GM12878 (cell line): ENCODE results near the gene MOCS1. TPM values are rescaled to one million over a fixed set of nuclear protein-coding genes. Genes with fewer than 3 reads are reported as not detected.

Experiments
- ATAC-seq: fragments of 200-7000 bp; cut with Tn5 transposase; 3 replicates; pipeline ENCODE4 v1.9.1; 2020; ENCODE audit warnings: mild to moderate bottlenecking, moderate library complexity
- BruUV-seq: library from RNA; stranded (reverse); fragments of 400-500 nt; replicated peaks from 2 replicates; lab custom pipeline; 2021; lab: Mats Ljungman, UMichigan
- CTCF ChIA-PET: fragments of 300-600 bp; sonication (Branson Sonifier 250); formaldehyde crosslinking; extraction: SDS; loops from one replicate; lab custom pipeline; 2021; ENCODE audit warnings: inconsistent platforms; lab: Yijun Ruan, JAX
- POLR2A ChIA-PET: fragments of 350-600 bp; formaldehyde crosslinking; extraction: SDS; loops from one replicate; lab custom pipeline; 2021; ENCODE audit warnings: inconsistent platforms; lab: Charles Lee
- RAD21 ChIA-PET: fragments of 300-600 bp; sonication (Branson Sonifier 250); formaldehyde crosslinking; loops from one replicate; lab custom pipeline; 2023; ENCODE audit warnings: antibody characterized with exemption; ENCODE audit not compliant: unreplicated experiment; lab: Charles Lee
- SMC1A ChIA-PET: fragments of 300-600 bp; sonication (Branson Sonifier 250); formaldehyde crosslinking; loops from one replicate; lab custom pipeline; 2023; ENCODE audit not compliant: unreplicated experiment, uncharacterized antibody; lab: Charles Lee
- DNase-seq: peaks from one replicate; pipeline ENCODE4 v3.0.0-alpha.2; 2011; ENCODE audit warnings: low read depth, low spot score
- FAIRE-seq: peaks from 3 replicates; lab custom pipeline; 2011; peaks lifted over from hg19 to GRCh38; lab: Jason Lieb, UNC
- H2AFZ ChIP-seq: 2 replicates; pipeline ENCODE4 v1.6.0; 2011; ENCODE audit warnings: low read depth, low read length, control low read depth; ENCODE audit not compliant: control insufficient read depth
- H3K27ac ChIP-seq: 2 replicates; pipeline ENCODE4 v1.5.1; 2011; ENCODE audit warnings: control low read depth; ENCODE audit not compliant: control insufficient read depth, insufficient read depth
- H3K27me3 ChIP-seq, 2 experiments: replicated peaks in 1 of 2; 2 replicates each; pipeline versions ENCODE4 v1.6.0 to v1.6.1; 2011; ENCODE audit warnings: low read length in 1 of 2; ENCODE audit not compliant: control insufficient read depth in 2 of 2, insufficient read depth in 2 of 2
- H3K36me3 ChIP-seq, 2 experiments: 2 replicates each; pipeline ENCODE4 v1.5.1; 2011; ENCODE audit warnings: low read length in 1 of 2; ENCODE audit not compliant: control insufficient read depth in 2 of 2, insufficient read depth in 2 of 2
- H3K4me1 ChIP-seq: 2 replicates; pipeline ENCODE4 v1.6.1; 2011; ENCODE audit warnings: mild to moderate bottlenecking, low read length, moderate library complexity, mixed read lengths; ENCODE audit not compliant: control insufficient read depth, insufficient read depth
- H3K4me2 ChIP-seq: 2 replicates; pipeline ENCODE4 v1.6.0; 2011; ENCODE audit warnings: control low read depth; ENCODE audit not compliant: control insufficient read depth, insufficient read depth
- H3K4me3 ChIP-seq: fragments of 200-600 bp; sonication (generic); 2 replicates; pipeline ENCODE4 v1.5.1; 2016
- H3K79me2 ChIP-seq: 2 replicates; pipeline ENCODE4 v1.6.0; 2011; ENCODE audit warnings: low read length; ENCODE audit not compliant: control insufficient read depth, insufficient read depth
- H3K9ac ChIP-seq: 2 replicates; pipeline ENCODE4 v1.8.0; 2011; ENCODE audit warnings: low read length, control low read depth, mixed read lengths; ENCODE audit not compliant: control insufficient read depth, insufficient read depth
- H3K9me3 ChIP-seq: replicated peaks from 3 replicates; pipeline ENCODE4 v1.5.1; 2011; ENCODE audit warnings: mild to moderate bottlenecking, low read length; ENCODE audit not compliant: control insufficient read depth, insufficient read depth
- H4K20me1 ChIP-seq: 2 replicates; pipeline ENCODE4 v1.6.0; 2011; ENCODE audit not compliant: control insufficient read depth, insufficient read depth
- BACH1 ChIP-seq: fragments of 450-650 bp; IDR thresholded peaks from 2 replicates; pipeline ENCODE4 v1.6.1; 2017; ENCODE audit warnings: mild to moderate bottlenecking, borderline replicate concordance
- EZH2 ChIP-seq: IDR thresholded peaks from 2 replicates; pipeline ENCODE4 v1.6.1; 2012; ENCODE audit warnings: low read depth, mild to moderate bottlenecking, control low read depth, inconsistent platforms, low read length, borderline replicate concordance; ENCODE audit not compliant: control insufficient read depth
- POLR2A ChIP-seq: IDR thresholded peaks from 2 replicates; pipeline ENCODE4 v1.6.1; 2011; ENCODE audit warnings: low read depth, mild to moderate bottlenecking, low read length
- POLR2AphosphoS5 ChIP-seq: IDR thresholded peaks from 2 replicates; pipeline ENCODE4 v1.6.1; 2011; ENCODE audit warnings: mild to moderate bottlenecking, low read length, inconsistent platforms
- SRF ChIP-seq, 2 experiments: IDR thresholded peaks; 2 replicates each; pipeline ENCODE4 v1.6.1; 2011; ENCODE audit warnings: low read depth in 2 of 2, low read length in 2 of 2, mild to moderate bottlenecking in 1 of 2, moderate library complexity in 1 of 2
- in situ Hi-C: fragments of 300-500 bp; cut with MboI; formaldehyde crosslinking; loops from 9 replicates; pipeline ENCODE4 v1.14.3; 2018; ENCODE audit warnings: mixed read lengths
- intact Hi-C: fragments of 100-400 bp; cut with micrococcal nuclease; formaldehyde crosslinking; loops from one replicate; pipeline ENCODE4 v1.14.2; 2022; ENCODE audit not compliant: unreplicated experiment
- polyA plus RNA-seq, 11 experiments: library from polyadenylated mRNA; depleted of rRNA in 4 of 11; unstranded in 6 of 11; stranded (reverse) in 5 of 11; fragments of >200 nt; fragmentation: Nextera tagmentation in 4 of 11; fragmentation: Illumina TruSeq in 1 of 11; extraction: Ambion mirVana in 4 of 11; extraction: Trizol in 1 of 11; gene quantifications; 1 replicate in 1 of 11; 2 replicates in 10 of 11; pipeline versions ENCODE4 v1.2.1 to v1.2.3, GENCODE V29; 2011 to 2016; ENCODE audit warnings: inconsistent platforms in 2 of 11, missing spikeins in 2 of 11, low read depth in 1 of 11
- total RNA-seq, 4 experiments: library from RNA; depleted of rRNA in 3 of 4; stranded (reverse); fragments of >200 nt in 3 of 4; fragmentation: Illumina TruSeq in 1 of 4; extraction: Trizol in 1 of 4; gene quantifications; 2 replicates each; pipeline versions ENCODE4 v1.2.1 to v1.2.3, GENCODE V29; 2013 to 2021
- TF ChIP-seq, protein P1 (sequence below), 3 experiments: IDR thresholded peaks in 2 of 3; conservative IDR thresholded peaks in 1 of 3; 2 replicates each; pipeline ENCODE4 v1.5.1; 2011; ENCODE audit warnings: low read depth in 3 of 3, low read length in 3 of 3, mild to moderate bottlenecking in 3 of 3, control low read depth in 2 of 3, moderate library complexity in 2 of 3, inconsistent platforms in 1 of 3, mixed read lengths in 1 of 3; ENCODE audit not compliant: control insufficient read depth in 2 of 3, insufficient read depth in 1 of 3; ENCODE audit errors: extremely low read depth in 1 of 3
- TF ChIP-seq, protein P2 (sequence below): fragments of 450-650 bp; IDR thresholded peaks from 2 replicates; pipeline ENCODE4 v1.6.1; 2018; ENCODE audit warnings: mild to moderate bottlenecking, low read depth, moderate library complexity; ENCODE audit not compliant: partially characterized antibody
- TF ChIP-seq, protein P3 (sequence below): fragments of 450-650 bp; IDR thresholded peaks from 2 replicates; pipeline ENCODE4 v1.6.1; 2016; ENCODE audit warnings: mild to moderate bottlenecking
- TF ChIP-seq, protein P4 (sequence below): fragments of 450-650 bp; formaldehyde crosslinking; IDR thresholded peaks from 2 replicates; pipeline ENCODE4 v1.4.0; 2020; ENCODE audit warnings: mild to moderate bottlenecking, moderate library complexity
- TF ChIP-seq, protein P5 (sequence below): fragments of 450-650 bp; IDR thresholded peaks from 2 replicates; pipeline ENCODE4 v1.6.1; 2017; ENCODE audit warnings: mild to moderate bottlenecking, low read depth, inconsistent platforms; ENCODE audit not compliant: poor library complexity, severe bottlenecking

The MOCS1 gene
- total and polyA plus RNA-seq, 10 of the 15 experiments (the other 5 are each of a cell fraction or from before 2014, with no cell fraction given) = 0.02 to 5.4 (median 0.16) TPM; not detected in 2

DNA sequence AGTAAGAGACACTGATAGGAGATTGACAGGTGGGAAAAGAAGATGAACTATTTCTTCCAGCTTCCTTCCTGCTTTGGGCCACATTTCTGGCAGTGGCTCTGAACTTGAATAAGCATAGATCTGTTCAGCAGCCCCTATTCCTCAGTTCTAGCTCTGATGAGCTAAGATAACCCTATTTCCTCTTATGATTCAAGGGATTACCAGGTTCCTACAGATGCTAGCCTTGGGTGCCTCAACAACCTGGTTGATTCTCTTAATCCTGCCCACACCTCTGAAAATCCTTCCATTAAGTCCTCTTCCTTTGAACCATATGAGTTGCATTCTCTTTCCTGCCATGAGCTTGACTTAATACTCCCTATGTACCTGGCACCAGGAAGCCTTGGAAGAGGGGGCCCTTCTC lies 49.8 kb upstream of the MOCS1 start:
- in situ Hi-C loops = loop anchor here (5.0 kb wide), 1 partner anchor 328 kb away; no protein-coding TSS in a partner anchor
- RAD21 ChIA-PET = interaction anchor here (1.0 to 6.6 kb wide), 7 partner anchors 73 to 324 kb away, joined by 3 to 78 read pairs (median 4); no protein-coding TSS in a partner anchor
- no peak overlapping the region for H3K4me3 ChIP-seq
- FAIRE-seq (no peak), ATAC-seq (no peak), DNase-seq (no peak)
- no TSS peak for BruUV-seq
- H3K4me2 ChIP-seq = no peak overlapping the region
- no peaks in the 10 kb centered on the region for H3K27me3 ChIP-seq
- H3K36me3 ChIP-seq = no peaks in the 10 kb centered on the region
- no peak overlapping the region for H3K27ac ChIP-seq
- H2AFZ ChIP-seq = no peak overlapping the region
- no peaks in the 10 kb centered on the region for H3K9me3 ChIP-seq
- intact Hi-C loops = no loop called here
- H3K4me1 ChIP-seq = no peaks in the 10 kb centered on the region
- POLR2A ChIA-PET = interaction anchor here (1.1 kb wide), 1 partner anchor 163 kb away, joined by 3 read pairs; no protein-coding TSS in a partner anchor
- SMC1A ChIA-PET = interaction anchor here (0.6 to 2.5 kb wide), 14 partner anchors 10 to 330 kb away, joined by 3 to 10 read pairs (median 4); no protein-coding TSS in a partner anchor
- H4K20me1 ChIP-seq = no peaks in the 10 kb centered on the region
- no peak overlapping the region for H3K9ac ChIP-seq
- H3K79me2 ChIP-seq = no peaks in the 10 kb centered on the region
- CTCF ChIA-PET = interaction anchor here (0.7 to 4.7 kb wide), 10 partner anchors 18 to 862 kb away, joined by 3 to 72 read pairs (median 4); no protein-coding TSS in a partner anchor
- TF ChIP-seq, protein P1, sequence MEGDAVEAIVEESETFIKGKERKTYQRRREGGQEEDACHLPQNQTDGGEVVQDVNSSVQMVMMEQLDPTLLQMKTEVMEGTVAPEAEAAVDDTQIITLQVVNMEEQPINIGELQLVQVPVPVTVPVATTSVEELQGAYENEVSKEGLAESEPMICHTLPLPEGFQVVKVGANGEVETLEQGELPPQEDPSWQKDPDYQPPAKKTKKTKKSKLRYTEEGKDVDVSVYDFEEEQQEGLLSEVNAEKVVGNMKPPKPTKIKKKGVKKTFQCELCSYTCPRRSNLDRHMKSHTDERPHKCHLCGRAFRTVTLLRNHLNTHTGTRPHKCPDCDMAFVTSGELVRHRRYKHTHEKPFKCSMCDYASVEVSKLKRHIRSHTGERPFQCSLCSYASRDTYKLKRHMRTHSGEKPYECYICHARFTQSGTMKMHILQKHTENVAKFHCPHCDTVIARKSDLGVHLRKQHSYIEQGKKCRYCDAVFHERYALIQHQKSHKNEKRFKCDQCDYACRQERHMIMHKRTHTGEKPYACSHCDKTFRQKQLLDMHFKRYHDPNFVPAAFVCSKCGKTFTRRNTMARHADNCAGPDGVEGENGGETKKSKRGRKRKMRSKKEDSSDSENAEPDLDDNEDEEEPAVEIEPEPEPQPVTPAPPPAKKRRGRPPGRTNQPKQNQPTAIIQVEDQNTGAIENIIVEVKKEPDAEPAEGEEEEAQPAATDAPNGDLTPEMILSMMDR (IDR thresholded peaks at IDR 0.05 in 2 of 3, conservative IDR thresholded peaks at IDR 0.05 in 1 of 3; ENCODE audit: control insufficient read depth in 2 of 3, extremely low read depth in 1 of 3, insufficient read depth in 1 of 3, low read depth in 3 of 3, low read length in 3 of 3) = no peak
- TF ChIP-seq, protein P2, sequence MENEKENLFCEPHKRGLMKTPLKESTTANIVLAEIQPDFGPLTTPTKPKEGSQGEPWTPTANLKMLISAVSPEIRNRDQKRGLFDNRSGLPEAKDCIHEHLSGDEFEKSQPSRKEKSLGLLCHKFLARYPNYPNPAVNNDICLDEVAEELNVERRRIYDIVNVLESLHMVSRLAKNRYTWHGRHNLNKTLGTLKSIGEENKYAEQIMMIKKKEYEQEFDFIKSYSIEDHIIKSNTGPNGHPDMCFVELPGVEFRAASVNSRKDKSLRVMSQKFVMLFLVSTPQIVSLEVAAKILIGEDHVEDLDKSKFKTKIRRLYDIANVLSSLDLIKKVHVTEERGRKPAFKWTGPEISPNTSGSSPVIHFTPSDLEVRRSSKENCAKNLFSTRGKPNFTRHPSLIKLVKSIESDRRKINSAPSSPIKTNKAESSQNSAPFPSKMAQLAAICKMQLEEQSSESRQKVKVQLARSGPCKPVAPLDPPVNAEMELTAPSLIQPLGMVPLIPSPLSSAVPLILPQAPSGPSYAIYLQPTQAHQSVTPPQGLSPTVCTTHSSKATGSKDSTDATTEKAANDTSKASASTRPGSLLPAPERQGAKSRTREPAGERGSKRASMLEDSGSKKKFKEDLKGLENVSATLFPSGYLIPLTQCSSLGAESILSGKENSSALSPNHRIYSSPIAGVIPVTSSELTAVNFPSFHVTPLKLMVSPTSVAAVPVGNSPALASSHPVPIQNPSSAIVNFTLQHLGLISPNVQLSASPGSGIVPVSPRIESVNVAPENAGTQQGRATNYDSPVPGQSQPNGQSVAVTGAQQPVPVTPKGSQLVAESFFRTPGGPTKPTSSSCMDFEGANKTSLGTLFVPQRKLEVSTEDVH = no peak
- TF ChIP-seq BACH1 (no peak), POLR2A (no peak), EZH2 (no peak), SRF (IDR thresholded peaks at IDR 0.05; ENCODE audit: low read depth in 2 of 2, low read length in 2 of 2) (no peak), POLR2AphosphoS5 (no peak)
- TF ChIP-seq, protein P3, sequence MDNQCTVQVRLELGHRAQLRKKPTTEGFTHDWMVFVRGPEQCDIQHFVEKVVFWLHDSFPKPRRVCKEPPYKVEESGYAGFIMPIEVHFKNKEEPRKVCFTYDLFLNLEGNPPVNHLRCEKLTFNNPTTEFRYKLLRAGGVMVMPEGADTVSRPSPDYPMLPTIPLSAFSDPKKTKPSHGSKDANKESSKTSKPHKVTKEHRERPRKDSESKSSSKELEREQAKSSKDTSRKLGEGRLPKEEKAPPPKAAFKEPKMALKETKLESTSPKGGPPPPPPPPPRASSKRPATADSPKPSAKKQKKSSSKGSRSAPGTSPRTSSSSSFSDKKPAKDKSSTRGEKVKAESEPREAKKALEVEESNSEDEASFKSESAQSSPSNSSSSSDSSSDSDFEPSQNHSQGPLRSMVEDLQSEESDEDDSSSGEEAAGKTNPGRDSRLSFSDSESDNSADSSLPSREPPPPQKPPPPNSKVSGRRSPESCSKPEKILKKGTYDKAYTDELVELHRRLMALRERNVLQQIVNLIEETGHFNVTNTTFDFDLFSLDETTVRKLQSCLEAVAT = no peak
- TF ChIP-seq, protein P4, sequence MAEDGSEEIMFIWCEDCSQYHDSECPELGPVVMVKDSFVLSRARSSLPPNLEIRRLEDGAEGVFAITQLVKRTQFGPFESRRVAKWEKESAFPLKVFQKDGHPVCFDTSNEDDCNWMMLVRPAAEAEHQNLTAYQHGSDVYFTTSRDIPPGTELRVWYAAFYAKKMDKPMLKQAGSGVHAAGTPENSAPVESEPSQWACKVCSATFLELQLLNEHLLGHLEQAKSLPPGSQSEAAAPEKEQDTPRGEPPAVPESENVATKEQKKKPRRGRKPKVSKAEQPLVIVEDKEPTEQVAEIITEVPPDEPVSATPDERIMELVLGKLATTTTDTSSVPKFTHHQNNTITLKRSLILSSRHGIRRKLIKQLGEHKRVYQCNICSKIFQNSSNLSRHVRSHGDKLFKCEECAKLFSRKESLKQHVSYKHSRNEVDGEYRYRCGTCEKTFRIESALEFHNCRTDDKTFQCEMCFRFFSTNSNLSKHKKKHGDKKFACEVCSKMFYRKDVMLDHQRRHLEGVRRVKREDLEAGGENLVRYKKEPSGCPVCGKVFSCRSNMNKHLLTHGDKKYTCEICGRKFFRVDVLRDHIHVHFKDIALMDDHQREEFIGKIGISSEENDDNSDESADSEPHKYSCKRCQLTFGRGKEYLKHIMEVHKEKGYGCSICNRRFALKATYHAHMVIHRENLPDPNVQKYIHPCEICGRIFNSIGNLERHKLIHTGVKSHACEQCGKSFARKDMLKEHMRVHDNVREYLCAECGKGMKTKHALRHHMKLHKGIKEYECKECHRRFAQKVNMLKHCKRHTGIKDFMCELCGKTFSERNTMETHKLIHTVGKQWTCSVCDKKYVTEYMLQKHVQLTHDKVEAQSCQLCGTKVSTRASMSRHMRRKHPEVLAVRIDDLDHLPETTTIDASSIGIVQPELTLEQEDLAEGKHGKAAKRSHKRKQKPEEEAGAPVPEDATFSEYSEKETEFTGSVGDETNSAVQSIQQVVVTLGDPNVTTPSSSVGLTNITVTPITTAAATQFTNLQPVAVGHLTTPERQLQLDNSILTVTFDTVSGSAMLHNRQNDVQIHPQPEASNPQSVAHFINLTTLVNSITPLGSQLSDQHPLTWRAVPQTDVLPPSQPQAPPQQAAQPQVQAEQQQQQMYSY (CRISPR knock-in tag) = no peak
- TF ChIP-seq, protein P5, sequence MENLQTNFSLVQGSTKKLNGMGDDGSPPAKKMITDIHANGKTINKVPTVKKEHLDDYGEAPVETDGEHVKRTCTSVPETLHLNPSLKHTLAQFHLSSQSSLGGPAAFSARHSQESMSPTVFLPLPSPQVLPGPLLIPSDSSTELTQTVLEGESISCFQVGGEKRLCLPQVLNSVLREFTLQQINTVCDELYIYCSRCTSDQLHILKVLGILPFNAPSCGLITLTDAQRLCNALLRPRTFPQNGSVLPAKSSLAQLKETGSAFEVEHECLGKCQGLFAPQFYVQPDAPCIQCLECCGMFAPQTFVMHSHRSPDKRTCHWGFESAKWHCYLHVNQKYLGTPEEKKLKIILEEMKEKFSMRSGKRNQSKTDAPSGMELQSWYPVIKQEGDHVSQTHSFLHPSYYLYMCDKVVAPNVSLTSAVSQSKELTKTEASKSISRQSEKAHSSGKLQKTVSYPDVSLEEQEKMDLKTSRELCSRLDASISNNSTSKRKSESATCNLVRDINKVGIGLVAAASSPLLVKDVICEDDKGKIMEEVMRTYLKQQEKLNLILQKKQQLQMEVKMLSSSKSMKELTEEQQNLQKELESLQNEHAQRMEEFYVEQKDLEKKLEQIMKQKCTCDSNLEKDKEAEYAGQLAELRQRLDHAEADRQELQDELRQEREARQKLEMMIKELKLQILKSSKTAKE = no peak
